Limb (tissue), 2 donors: ENCODE results near the gene APBB1.
"Not testable (repeated sequence)": the region's sequence is repeated elsewhere in the genome, so short reads cannot be mapped to it uniquely, and the experiment has no call there.

Source experiments
- DNase-seq, 2 donors: peaks; one replicate each; pipeline ENCODE4 v3.0.0-alpha.2; 2016; ENCODE audit errors: extremely low spot score in 2 of 2

APBB1 gene

DNA sequence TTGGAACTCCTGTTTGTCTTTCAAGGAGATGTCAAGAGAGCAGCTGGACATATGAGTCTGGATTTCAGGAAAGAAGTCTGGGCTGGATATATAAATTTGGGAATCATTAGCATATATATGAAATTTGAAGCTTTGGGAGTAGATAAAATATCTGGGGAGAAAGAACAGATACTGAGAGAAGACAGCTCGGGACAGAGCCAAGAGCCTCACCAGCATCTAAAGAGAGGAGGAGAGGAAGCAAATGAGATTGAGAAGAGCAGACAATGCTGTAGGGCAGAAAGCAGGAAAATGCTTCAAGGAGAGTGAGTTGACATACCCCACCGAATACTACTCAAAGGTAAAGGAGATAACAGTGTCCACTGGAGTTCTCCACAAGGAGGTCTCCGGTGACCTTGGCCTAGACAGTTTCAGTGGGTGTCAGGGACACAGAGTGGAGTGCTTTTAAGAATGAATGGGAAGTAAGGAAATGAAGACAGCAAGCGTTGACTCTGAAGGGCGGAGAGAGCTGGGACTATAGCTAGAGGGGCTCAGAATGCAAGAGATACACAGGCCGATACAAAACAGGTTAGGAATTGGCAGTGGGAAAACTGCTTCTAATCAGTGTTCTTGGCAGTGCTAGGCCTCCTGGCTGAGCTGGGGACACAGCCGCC, 862 bp downstream of the APBB1 start:
- DNase-seq, result no peak

DNA sequence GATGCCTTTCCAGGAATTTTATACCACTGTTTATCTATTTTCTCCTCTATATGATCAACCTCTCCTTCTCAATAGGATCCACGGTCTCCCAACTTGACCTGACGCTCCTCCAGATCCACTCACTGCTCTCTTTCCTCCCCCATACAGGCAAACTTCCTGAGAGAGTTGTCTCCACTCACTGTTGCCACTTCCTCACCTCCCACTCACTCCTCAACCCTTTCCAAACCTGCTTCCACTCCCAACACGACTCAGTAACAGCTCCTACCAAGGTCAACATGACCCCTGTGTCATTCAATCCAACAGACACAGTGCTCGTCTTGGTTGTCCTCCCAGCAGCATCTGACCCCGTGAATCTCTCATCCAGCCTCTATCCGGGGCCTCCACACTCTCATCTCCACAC, 3.1 kb downstream of the APBB1 start:
- DNase-seq, result no peak

DNA sequence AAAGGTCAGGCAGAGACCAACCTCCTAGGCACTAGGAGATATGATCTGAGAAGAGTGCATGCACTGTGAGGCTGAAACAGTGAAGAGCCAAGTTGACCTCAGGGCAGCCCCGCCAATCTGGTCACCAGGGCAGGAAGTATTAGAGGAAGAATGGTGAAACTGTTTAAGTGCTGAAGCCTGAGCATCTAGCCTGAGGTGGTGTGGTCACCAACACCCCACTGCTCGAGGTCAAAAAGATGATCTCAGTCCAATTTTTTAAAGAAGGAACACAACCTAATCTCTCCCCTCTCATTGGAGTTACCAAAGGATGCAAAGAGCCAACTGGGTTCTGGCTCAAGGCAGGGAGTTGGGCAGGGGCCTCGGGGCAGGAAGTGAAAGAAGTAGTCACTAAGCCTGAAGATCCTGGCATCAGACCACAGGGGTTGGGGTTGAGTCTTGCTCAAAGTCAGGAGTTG, 4.0 kb downstream of the APBB1 start:
- no peak for DNase-seq

DNA sequence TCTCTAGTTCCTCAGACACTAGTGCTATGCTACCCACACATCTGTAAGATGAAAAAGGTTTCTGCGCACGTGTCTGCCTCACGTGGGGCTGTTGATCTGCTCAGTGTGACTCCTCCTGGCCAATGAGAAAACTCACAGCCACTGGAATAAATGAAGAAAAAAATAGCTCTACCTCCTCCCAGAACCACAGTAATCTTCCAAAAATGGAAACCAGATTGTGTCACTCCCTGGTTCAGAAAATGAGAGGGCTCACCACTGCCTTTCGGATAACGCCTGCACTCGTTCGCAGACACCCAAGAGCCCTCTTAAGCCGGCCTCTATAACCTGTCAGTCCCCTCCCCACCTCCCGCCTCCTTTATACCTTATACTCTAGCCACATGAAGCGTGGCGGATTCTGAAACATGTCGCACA, 5.1 kb downstream of the APBB1 start:
- DNase-seq, result no peak

DNA sequence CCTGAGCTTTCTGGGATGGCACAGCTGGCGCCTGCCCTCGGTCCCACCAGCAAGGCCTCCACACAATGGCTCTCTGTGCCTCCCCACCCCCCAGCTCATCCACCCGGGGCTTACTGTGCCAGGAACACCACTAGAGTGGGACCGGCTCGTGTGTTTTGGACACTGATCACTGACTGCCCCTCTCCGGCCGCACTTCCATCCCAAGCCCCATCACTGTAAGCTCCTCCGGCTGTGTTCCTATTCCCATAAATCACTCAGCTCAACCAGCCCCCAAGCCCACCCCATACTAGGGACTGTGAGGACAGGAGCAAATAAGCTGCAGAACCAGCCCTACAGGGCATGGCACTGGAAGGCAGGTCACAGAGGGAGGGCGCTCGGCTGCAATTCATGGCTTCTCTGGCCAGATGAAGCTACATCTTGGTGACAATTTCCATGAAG, 7.3 kb downstream of the APBB1 start:
- no peak for DNase-seq

DNA sequence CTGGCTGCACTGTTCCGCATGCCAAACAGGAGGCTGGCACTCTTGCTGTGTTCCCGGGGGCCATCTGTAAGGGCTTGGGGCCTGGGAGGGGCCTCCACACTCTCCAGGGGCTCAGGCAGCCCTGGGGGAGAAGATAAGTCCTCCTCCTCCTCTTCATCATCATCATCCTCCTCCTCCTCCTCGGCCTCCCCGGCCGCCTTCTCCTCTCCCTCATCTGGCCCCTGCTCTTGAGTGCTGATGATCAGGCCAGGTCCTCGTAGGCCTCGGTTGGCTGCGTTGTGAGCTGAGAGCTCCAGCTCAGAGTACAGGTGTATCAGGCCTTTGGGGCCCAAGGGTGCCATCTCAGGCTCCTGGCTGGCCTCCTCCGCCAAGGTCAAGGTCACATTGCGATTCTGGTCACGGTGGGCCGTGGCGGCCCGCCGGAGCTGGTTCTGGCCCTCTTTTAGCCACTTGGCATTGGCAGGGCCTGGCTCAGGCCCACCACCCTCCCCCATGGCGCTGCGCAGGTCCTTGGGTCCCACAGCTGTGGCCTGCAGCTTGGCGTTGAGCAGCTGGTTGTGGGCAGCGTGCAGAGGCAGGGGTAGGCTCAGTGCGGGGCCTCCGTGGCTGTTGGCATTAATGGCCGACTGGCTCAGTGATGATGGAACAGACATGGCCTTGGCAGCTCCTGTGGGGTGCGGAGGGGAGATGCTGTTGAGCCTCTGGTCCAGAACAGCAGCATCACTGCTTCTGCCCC, 8.0 kb downstream of the APBB1 start:
- DNase-seq, result no peak

DNA sequence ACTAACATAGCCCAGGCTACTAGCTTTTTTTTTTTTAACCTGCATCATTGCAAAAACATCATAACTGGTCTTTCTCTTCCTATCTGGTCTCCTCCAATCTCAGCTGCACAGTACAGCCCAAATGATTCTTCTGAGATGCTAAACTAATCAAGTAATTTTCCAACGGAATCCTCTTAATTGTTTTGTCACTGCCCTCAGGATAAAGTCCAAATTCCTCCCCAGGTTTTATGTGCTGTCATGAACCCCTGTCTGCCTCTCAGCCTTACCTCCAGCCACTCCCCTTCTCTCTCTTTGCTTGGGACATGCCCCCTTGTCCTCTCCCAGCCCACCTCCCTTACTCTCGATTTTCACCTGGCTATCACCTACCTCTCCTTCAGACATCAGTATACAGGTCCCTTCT, 12.5 kb downstream of the APBB1 start:
- DNase-seq, result no peak

DNA sequence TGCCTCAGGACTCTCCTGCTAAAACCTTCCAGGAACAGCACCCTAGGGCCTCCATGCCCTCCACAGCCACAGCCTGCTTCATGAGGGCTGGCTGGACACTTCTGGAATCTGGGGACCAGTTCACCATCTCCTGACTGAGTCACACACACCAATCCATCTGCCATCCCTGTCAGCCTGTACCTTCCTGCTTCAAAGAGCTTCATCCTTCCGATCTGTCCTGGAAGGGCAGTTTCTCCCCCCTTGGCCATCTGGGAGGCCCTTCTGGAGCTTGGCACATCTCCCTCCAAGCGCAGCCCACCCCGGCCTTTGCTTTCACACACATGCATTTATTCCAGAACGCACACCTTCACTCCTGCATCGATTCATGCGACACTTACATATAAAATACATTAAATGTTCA, 13.0 kb downstream of the APBB1 start:
- no peak for DNase-seq

DNA sequence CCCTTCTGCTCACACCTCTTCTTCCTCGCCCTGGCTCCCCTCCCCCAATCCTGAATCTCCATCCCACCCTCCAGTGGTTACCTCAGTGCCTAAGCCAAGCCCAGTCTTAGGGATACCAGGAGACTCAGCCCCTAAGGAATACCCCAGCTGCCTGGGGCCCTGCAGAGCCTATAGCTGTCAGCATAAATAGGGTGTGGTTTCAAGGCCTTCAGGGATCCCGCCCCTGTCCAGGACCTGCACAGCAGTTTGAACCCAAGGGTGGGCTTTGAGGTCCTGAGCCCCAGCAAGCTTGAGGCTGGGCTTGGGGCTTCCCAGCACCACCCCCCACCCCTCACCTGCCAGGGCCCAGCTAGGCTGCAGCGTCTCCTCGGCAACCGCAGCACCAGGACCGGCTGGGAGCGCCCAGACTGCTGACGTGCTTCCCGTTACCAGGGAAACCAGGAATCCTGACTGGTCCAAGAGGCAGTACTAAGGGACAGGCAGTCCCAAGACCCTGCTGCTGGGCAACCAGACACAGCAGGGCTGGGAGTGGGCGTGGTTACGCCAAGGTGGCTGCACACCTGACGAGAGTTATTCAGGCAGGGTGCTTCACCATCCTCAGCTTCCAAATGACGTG, 13.7 kb downstream of the APBB1 start:
- DNase-seq, result peak in 1 of 2 donors; percentile 77

DNA sequence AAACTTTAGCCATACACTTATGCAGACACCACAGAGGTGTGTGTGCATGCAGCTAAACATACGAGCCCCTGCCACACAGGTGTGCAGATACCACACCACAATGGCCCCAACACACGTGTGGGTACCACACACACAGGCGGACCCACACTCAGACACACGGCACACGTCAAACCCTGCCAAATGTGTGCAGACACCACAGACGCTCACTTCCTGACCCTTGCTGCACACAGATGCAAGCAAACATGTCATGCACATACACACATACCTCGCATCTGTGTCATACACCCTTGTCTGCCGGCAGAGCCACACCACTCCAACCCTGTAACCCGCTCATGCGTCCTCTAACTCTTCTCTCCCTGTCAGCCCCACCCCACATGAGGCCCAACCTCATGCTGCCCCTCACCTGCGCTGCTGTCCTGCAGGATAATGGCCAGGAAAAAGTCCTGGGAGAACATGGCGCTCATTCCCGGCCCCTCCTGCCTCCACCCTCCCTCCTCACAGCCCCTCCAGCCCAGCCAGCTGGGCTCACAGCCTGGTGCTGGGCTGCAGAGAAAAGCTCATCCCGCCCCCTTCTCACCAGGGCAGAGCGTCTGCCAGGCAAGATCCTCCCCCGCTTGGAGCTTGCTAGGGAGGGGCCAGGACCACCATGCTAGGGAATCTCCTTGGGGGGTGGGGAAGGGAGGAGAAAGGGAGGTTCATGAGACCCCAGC, 14.4 kb downstream of the APBB1 start:
- peak in 1 of 2 donors; percentile 51 for DNase-seq

DNA sequence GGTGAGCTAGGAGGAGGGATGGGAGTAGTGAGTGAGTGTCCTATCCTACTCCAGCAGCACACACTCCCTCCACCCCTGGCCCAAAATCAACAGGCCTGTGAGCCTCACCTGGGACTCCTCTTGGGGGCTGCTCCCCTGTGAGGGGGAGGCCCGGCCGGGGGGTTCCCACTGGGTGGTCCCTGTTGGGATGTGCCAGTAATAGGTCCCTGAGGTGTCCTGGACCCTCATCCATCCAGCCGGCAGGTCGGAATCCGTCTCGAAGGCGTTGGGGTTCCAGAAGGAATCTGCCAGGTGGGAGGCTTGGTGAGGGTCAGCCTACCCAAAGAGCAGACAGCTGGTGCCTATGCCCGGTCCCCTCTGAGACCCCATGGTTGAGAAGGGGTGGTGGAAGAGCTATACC, 15.4 kb downstream of the APBB1 start:
- no peak for DNase-seq

DNA sequence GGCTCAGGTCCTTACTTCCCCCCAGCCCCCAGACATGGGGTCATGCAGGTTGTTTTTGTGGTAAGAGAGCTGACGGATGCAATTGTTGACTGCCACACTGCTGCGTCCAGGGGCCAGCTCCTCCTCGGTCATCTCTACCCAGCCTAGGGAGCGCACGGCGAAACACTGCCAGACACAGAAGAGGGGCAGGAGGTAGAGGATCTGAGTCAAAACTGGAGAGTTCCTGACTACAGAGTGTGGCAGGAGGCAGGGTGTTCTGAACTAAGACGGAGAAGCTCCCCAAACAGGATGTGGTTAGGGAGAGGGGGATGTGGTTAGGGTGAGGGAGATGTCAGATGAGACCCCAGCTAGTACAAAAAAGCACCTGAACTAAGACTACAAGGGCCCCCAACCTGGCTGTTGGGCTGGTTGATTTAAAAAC, 16.3 kb downstream of the APBB1 start:
- no peak for DNase-seq

DNA sequence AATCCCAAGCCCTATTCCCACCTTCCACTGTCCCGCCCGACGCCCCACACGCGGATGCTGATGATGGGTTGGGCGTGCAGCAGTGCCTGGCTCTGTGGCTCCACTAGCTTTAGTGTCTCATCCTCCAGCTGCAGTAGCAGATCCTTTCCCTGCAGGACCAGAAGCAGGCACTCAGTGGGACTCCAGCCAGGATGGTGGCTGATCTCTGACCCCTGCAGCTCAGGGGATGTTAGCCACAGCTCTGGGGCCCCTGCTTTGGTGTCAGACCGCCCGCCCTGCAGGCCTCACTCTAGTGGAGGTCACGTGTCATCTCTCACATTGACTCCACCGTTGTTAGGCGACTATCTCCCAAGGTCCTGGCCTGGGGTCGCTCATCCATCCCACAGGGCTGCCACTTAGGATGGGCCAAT, 16.8 kb downstream of the APBB1 start:
- DNase-seq, result no peak

DNA sequence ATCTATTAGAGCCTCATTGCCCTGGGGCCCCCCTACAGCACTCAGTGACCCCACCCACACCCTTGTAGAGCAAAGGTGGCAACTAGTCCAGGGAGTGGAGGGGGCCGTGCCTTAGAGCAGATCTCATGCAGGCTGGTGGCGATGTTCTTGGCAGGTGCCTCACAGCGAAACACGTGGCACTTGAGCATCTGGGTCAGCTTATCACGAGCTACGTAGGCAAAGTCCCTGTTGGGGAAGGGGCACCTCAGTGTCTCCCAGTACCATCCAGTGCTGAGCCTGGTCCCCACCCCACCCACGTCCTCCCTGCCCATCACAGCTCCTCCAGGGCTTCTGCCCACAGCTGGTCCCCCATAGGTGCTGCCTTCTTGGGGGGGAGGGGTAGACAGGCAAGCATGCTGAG, 17.4 kb downstream of the APBB1 start:
- DNase-seq, result no peak

DNA sequence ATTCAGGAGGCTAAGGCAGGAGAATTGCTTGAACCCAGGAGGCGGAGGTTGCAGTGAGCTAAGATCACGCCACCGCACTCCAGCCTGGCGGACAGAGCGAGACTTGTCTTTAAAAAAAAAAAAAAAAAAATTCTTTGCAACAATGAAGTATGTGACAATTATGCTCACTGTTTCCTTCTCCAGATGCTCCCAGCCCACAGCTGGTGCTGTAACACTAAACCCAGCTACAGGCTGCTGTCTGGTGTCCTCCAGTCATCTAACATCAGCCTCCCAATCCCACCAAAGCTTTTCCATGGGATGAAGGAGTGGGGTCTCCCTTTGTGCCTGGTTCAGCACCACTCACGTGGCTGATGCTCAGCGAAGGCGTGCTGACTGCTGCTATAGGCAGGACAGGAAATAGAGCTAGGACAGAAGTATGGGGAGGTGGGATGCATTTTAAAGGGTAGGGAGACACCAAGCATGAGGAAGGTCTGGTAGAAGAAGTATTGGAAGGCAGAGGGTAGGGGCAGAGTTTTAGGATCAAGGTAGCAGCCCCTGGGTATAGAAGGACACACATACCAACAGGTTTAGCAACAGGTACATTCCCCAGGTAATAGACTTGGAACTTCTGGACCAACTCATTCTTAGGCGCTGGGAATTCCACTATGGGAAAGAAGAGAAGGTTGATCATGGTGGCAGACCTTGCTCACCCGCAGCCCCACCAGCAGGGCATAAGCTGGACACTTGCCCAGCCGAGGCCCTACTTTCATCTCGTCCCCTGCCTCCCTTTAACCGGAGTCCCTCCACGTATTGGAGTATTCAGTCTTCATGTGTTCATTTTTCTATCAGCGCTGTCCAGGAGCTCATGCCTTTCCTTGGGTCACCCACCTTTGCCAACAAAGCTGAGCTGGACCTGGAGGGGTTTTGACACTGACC, 18.2 kb downstream of the APBB1 start:
- no peak for DNase-seq

DNA sequence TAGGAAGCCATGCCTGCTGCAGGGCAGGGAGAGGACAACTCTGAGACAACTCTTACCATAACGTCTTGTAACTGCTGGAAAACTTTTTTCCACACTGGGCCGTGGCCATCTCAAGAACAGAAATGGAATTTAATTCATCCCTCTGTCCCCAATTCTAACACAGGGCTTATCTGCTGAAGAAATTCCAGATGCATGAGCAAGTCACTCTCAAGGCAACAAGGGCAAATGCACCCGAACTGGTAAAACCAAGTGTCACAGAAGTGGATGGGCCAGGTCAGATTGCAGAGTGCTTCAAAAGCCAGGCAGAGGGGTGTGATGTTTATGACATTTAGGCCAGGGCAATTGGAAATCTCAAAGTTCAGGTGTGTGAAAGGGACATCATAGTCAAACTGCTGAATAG, 21.3 kb downstream of the APBB1 start:
- no peak for DNase-seq

DNA sequence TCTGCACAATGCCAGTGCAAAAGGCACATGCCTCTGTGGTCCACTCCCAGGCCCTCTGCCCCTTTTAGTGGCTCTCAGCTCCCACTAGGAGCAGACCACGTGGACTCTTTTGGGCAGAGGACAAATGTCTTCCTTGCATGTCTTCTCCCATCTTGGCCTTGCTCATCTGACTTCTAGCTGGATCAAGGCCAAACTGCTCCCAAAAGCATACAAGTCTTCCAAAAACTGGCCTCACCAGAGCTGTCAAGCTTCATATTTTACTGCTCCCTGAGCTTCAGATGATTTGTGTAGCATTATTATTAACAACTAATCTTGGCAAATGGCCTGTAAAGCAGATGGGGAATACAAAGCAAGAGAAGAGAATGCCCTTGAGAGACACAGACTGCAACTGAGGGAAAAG, 21.7 kb downstream of the APBB1 start:
- no peak for DNase-seq

DNA sequence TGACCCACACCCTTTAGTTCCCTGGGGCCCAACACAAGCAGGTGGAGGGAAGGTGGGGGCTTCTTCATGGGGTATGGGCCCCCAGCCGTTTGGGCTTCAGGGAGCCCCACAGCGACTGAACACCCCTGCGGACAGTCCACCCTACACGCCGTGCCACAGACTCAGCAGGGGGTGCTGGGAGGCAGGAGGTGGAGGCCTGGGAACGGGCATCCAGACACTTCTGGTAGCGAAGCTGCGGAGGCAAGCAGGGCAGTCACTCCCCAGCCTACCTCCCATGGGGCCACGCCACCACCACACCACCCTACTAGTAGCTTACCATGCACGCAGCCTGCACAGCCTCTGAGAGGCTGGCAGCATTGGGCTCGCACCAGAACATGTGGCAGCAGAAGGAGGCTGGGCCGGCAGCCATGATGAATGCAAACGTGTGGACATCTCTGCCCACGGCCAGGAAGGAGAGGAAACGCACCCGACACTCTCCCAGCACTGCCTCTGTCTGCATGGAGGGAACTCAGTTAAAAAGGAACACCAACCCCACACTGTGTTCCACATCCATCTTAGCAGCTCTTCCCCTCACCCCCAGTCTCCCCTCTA, 23.3 kb downstream of the APBB1 start:
- DNase-seq, result no peak

DNA sequence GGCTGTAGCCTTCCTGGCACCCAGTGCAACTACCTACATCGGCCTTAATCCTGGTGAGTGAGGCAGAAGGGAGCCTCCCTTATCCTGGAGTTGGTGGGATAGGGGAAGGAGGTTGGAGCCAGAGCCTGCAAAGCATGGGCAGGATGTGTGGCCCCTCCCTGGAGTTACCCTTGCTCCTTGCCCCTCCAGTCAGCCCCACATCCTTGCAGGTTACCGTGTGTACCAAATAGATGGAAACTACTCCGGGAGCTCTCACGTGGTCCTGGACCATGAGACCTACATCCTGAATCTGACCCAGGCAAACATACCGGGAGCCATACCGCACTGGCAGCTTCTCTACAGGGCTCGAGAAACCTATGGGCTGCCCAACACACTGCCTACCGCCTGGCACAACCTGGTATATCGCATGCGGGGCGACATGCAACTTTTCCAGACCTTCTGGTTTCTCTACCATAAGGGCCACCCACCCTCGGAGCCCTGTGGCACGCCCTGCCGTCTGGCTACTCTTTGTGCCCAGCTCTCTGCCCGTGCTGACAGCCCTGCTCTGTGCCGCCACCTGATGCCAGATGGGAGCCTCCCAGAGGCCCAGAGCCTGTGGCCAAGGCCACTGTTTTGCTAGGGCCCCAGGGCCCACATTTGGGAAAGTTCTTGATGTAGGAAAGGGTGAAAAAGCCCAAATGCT, 24.8 kb downstream of the APBB1 start:
- DNase-seq, result no peak

DNA sequence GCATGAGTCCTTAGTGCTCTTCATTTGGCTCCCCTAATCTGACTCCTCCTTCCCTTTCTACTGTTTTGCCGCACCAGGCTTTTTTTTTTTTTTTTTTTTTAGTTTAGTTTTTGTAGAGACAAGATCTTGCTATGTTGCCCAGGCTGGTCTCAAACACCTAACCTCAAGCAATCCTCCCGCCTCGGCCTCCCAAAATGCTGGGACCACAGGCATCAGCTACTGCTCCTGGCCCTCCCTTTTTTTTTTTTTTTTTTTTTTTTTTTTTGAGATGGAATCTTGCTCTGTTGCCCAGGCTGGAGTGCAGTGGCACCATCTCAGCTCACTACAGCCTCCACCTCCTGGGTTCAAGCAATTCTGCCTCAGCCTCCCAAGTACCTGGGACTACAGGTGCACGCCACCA, 26.6 kb downstream of the APBB1 start:
- DNase-seq, result not testable (repeated sequence)
